ENCODE results near the gene SMIM5. TPM values are rescaled to one million over a fixed set of nuclear protein-coding genes. Genes with fewer than 3 reads are reported as not detected.

SMIM5 gene
- total and polyA plus RNA-seq, 9 of the 15 experiments (the other 6 are each of a cell fraction or from before 2014, with no cell fraction given) = 0.08 TPM; not detected in 8

DNA sequence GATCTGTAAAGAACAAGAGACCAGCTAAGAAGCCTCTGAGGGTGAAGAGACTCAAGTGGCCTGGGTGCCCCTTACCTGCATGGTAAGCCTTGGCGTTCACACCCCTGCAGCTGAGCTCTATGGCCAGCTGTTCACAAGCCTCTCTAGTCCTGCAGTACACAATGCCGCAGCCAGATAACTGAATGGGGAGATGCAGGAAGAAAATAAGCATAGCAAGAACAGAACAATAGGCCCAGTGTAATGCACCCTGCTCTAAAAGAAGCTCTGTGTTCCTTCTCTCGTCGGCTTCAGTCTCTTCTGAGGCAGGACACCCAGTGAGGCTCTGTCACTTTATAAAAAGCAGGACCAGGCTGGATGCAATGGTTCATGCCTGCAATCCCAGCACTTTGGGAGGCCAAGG lies 28.3 kb downstream of the SMIM5 start:
- intact Hi-C loops (cut with micrococcal nuclease) = no loop called here
- no peak overlapping the region for H3K27ac ChIP-seq (ENCODE audit: extremely low read depth, low read depth, low read length)
- no peak overlapping the region for H3K4me3 ChIP-seq
- H4K20me1 ChIP-seq (replicated peaks; ENCODE audit: control insufficient read depth, insufficient read depth, low read length) = no peaks in the 10 kb centered on the region
- H3K4me1 ChIP-seq (replicated peaks in 1 of 2; ENCODE audit: control insufficient read depth in 2 of 2, insufficient read depth in 2 of 2, low read length in 2 of 2) = peaks cover 3 to 5% of the 10 kb centered on the region in 2 experiments; a peak in 4 of 5 replicates
- peaks cover 42% of the 10 kb centered on the region for H3K36me3 ChIP-seq (ENCODE audit: control insufficient read depth, insufficient read depth, low read length)
- no peaks in the 10 kb centered on the region for H3K9me1 ChIP-seq (ENCODE audit: control insufficient read depth, insufficient read depth, low read length)
- ATAC-seq = no peak
- no peak for DNase-seq (ENCODE audit: extremely low read depth in 1 of 4, low spot score in 3 of 4)
- TF ChIP-seq ZBED1 (IDR thresholded peaks at IDR 0.05) = no peak
- POLR2A ChIA-PET = no interaction called here
- in situ Hi-C loops (cut with MboI) = no loop called here
- H3K79me2 ChIP-seq (ENCODE audit: control insufficient read depth, insufficient read depth, low read length) = peaks cover 10% of the 10 kb centered on the region
- no peaks in the 10 kb centered on the region for H3K9me3 ChIP-seq (replicated peaks; ENCODE audit: control insufficient read depth, insufficient read depth, low read depth, low read length)
- H3K4me2 ChIP-seq (ENCODE audit: insufficient read depth, low read length) = no peak overlapping the region
- no TSS peak for BruUV-seq (replicated peaks)
- CTCF ChIA-PET (ENCODE audit: low intra/inter-chr PET ratio) = no interaction called here
- WGBS (ENCODE audit: insufficient coverage, low coverage, missing lambda C conversion rate) = 90% methylated on average over 4 of the region's 4 CpGs
- no peaks in the 10 kb centered on the region for H3K27me3 ChIP-seq (ENCODE audit: control insufficient read depth in 2 of 2, insufficient read depth in 2 of 2, low read length in 2 of 2)
- H2AFZ ChIP-seq (ENCODE audit: low read depth, low read length) = no peak overlapping the region
- FAIRE-seq = no peak
- no peak overlapping the region for H3K9ac ChIP-seq (ENCODE audit: insufficient read depth in 1 of 2, low read depth in 2 of 2, low read length in 2 of 2)

DNA sequence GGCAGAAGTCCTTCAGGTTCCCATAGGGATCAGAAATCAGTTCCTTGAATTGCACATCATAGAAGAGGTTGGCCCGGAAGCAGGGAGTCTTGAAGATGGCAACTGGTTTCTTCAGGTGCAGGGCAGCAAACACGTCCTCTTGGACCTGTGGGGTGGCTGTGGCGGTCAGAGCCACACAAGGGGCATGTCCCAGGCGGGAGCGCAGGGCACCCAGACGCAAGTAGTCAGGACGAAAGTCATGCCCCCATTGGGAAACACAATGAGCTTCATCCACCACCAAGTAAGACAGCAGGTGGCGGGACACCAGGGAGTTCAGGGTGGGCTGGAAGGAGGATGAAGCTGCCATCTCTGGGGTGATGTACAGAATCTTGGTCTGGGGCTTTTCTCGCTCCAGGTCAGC lies 29.3 kb downstream of the SMIM5 start:
- Histone ChIP-seq H3K36me3 (ENCODE audit: control insufficient read depth, insufficient read depth, low read length) (peaks cover 35% of the 10 kb centered on the region), H3K27me3 (ENCODE audit: control insufficient read depth in 2 of 2, insufficient read depth in 2 of 2, low read length in 2 of 2) (no peaks in the 10 kb centered on the region), H3K79me2 (ENCODE audit: control insufficient read depth, insufficient read depth, low read length) (peaks cover 19% of the 10 kb centered on the region), H2AFZ (ENCODE audit: low read depth, low read length) (no peak overlapping the region), H4K20me1 (replicated peaks; ENCODE audit: control insufficient read depth, insufficient read depth, low read length) (no peaks in the 10 kb centered on the region), H3K4me2 (ENCODE audit: insufficient read depth, low read length) (no peak overlapping the region), H3K27ac (ENCODE audit: extremely low read depth, low read depth, low read length) (no peak overlapping the region), H3K9me1 (ENCODE audit: control insufficient read depth, insufficient read depth, low read length) (no peaks in the 10 kb centered on the region), H3K4me1 (replicated peaks in 1 of 2; ENCODE audit: control insufficient read depth in 2 of 2, insufficient read depth in 2 of 2, low read length in 2 of 2) (peaks cover 3 to 5% of the 10 kb centered on the region in 2 experiments; a peak in 4 of 5 replicates), H3K9me3 (replicated peaks; ENCODE audit: control insufficient read depth, insufficient read depth, low read depth, low read length) (no peaks in the 10 kb centered on the region), H3K9ac (ENCODE audit: insufficient read depth in 1 of 2, low read depth in 2 of 2, low read length in 2 of 2) (peak overlapping the region in 1 of 2 experiments; percentile 20; a peak in 1 of 4 replicates), H3K4me3 (no peak overlapping the region)
- in situ Hi-C loops (cut with MboI) (no loop called here), intact Hi-C loops (cut with micrococcal nuclease) (no loop called here)
- ATAC-seq (no peak), DNase-seq (ENCODE audit: extremely low read depth in 1 of 4, low spot score in 3 of 4) (no peak), FAIRE-seq (no peak)
- 98% methylated on average over 9 of the region's 9 CpGs for WGBS (ENCODE audit: insufficient coverage, low coverage, missing lambda C conversion rate)
- TF ChIP-seq CHD2 (IDR thresholded peaks at IDR 0.05; ENCODE audit: low read depth, low read length) (no peak), RBM34 (IDR thresholded peaks at IDR 0.05; ENCODE audit: borderline replicate concordance, insufficient read depth, low read length) (no peak)
- TF ChIP-seq, protein P1, sequence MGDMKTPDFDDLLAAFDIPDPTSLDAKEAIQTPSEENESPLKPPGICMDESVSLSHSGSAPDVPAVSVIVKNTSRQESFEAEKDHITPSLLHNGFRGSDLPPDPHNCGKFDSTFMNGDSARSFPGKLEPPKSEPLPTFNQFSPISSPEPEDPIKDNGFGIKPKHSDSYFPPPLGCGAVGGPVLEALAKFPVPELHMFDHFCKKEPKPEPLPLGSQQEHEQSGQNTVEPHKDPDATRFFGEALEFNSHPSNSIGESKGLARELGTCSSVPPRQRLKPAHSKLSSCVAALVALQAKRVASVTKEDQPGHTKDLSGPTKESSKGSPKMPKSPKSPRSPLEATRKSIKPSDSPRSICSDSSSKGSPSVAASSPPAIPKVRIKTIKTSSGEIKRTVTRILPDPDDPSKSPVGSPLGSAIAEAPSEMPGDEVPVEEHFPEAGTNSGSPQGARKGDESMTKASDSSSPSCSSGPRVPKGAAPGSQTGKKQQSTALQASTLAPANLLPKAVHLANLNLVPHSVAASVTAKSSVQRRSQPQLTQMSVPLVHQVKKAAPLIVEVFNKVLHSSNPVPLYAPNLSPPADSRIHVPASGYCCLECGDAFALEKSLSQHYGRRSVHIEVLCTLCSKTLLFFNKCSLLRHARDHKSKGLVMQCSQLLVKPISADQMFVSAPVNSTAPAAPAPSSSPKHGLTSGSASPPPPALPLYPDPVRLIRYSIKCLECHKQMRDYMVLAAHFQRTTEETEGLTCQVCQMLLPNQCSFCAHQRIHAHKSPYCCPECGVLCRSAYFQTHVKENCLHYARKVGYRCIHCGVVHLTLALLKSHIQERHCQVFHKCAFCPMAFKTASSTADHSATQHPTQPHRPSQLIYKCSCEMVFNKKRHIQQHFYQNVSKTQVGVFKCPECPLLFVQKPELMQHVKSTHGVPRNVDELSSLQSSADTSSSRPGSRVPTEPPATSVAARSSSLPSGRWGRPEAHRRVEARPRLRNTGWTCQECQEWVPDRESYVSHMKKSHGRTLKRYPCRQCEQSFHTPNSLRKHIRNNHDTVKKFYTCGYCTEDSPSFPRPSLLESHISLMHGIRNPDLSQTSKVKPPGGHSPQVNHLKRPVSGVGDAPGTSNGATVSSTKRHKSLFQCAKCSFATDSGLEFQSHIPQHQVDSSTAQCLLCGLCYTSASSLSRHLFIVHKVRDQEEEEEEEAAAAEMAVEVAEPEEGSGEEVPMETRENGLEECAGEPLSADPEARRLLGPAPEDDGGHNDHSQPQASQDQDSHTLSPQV (IDR thresholded peaks at IDR 0.05) = no peak
- TF ChIP-seq, protein P2, sequence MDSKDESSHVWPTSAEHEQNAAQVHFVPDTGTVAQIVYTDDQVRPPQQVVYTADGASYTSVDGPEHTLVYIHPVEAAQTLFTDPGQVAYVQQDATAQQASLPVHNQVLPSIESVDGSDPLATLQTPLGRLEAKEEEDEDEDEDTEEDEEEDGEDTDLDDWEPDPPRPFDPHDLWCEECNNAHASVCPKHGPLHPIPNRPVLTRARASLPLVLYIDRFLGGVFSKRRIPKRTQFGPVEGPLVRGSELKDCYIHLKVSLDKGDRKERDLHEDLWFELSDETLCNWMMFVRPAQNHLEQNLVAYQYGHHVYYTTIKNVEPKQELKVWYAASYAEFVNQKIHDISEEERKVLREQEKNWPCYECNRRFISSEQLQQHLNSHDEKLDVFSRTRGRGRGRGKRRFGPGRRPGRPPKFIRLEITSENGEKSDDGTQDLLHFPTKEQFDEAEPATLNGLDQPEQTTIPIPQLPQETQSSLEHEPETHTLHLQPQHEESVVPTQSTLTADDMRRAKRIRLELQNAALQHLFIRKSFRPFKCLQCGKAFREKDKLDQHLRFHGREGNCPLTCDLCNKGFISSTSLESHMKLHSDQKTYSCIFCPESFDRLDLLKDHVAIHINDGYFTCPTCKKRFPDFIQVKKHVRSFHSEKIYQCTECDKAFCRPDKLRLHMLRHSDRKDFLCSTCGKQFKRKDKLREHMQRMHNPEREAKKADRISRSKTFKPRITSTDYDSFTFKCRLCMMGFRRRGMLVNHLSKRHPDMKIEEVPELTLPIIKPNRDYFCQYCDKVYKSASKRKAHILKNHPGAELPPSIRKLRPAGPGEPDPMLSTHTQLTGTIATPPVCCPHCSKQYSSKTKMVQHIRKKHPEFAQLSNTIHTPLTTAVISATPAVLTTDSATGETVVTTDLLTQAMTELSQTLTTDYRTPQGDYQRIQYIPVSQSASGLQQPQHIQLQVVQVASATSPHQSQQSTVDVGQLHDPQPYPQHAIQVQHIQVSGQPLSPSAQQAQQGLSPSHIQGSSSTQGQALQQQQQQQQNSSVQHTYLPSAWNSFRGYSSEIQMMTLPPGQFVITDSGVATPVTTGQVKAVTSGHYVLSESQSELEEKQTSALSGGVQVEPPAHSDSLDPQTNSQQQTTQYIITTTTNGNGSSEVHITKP (IDR thresholded peaks at IDR 0.05; ENCODE audit: partially characterized antibody) = no peak
- POLR2A ChIA-PET = interaction anchor here (0.7 kb wide), 1 partner anchor 162 kb away, joined by 3 read pairs; no protein-coding TSS in a partner anchor
- BruUV-seq (replicated peaks) = no TSS peak
- CTCF ChIA-PET (ENCODE audit: low intra/inter-chr PET ratio) = no interaction called here
